PC-3 (cell line): ENCODE data around the gene CFAP97D2. TPM values are rescaled to one million over a fixed set of nuclear protein-coding genes. Genes with fewer than 3 reads are reported as not detected.

Source experiments
- ATAC-seq: fragments of 200-7000 bp; cut with Tn5 transposase; 2 replicates; pipeline ENCODE4 v1.9.1; 2020; ENCODE audit warnings: mild to moderate bottlenecking, moderate library complexity
- BruUV-seq: library from RNA; stranded (reverse); fragments of 400-500 nt; replicated peaks from 2 replicates; lab custom pipeline; 2021; lab: Mats Ljungman, UMichigan
- CTCF ChIA-PET: fragments of 300-600 bp; sonication (Branson Sonifier 250); formaldehyde crosslinking; loops from one replicate; lab custom pipeline; 2022; ENCODE audit warnings: antibody characterized with exemption; lab: Charles Lee
- POLR2A ChIA-PET: fragments of 300-600 bp; sonication (Branson Sonifier 250); formaldehyde crosslinking; loops from one replicate; lab custom pipeline; 2022; ENCODE audit warnings: antibody characterized with exemption; ENCODE audit not compliant: unreplicated experiment; lab: Charles Lee
- DNase-seq: peaks from one replicate; pipeline ENCODE4 v3.0.0-alpha.2; 2015
- H2AFZ ChIP-seq: fragments of 300-600 bp; sonication (generic); 2 replicates; pipeline ENCODE4 v1.6.0; 2016; ENCODE audit warnings: antibody characterized with exemption, low read length
- H3F3A ChIP-seq: fragments of 300-600 bp; sonication (generic); one replicate; pipeline ENCODE4 v1.6.0; 2017; ENCODE audit warnings: antibody characterized with exemption, low read length, control low read depth, mild to moderate bottlenecking; ENCODE audit not compliant: unreplicated experiment
- H3K27ac ChIP-seq: fragments of 300-600 bp; sonication (generic); 2 replicates; pipeline ENCODE4 v1.5.1; 2016; ENCODE audit warnings: mild to moderate bottlenecking, low read length
- H3K27me3 ChIP-seq: fragments of 300-600 bp; sonication (generic); 2 replicates; pipeline ENCODE4 v1.6.1; 2016; ENCODE audit warnings: low read length, mixed read lengths
- H3K36me3 ChIP-seq: fragments of 300-600 bp; sonication (generic); 2 replicates; pipeline ENCODE4 v1.6.1; 2016; ENCODE audit warnings: low read depth, mixed run types, low read length, mixed read lengths
- H3K4me1 ChIP-seq: fragments of 300-600 bp; sonication (generic); 2 replicates; pipeline ENCODE4 v1.5.1; 2016; ENCODE audit warnings: low read length; ENCODE audit not compliant: insufficient read depth
- H3K4me2 ChIP-seq: fragments of 300-600 bp; sonication (generic); 2 replicates; pipeline ENCODE4 v1.6.0; 2016; ENCODE audit warnings: low read length
- H3K4me3 ChIP-seq: fragments of 300-600 bp; sonication (generic); 2 replicates; pipeline ENCODE4 v1.5.1; 2016; ENCODE audit warnings: mild to moderate bottlenecking, low read length, mixed read lengths
- H3K79me2 ChIP-seq: fragments of 300-600 bp; sonication (generic); 2 replicates; pipeline ENCODE4 v1.6.1; 2017; ENCODE audit warnings: low read length, mixed read lengths
- H3K9ac ChIP-seq: fragments of 300-600 bp; sonication (generic); 2 replicates; pipeline ENCODE4 v1.6.0; 2016; ENCODE audit warnings: mild to moderate bottlenecking, low read length
- H3K9me2 ChIP-seq: fragments of 300-600 bp; sonication (generic); replicated peaks from 2 replicates; pipeline ENCODE4 v1.6.1; 2016; ENCODE audit warnings: mixed run types, low read length, mixed read lengths
- H3K9me3 ChIP-seq: fragments of 300-600 bp; sonication (generic); 2 replicates; pipeline ENCODE4 v1.6.1; 2016; ENCODE audit warnings: low read length, mixed read lengths
- H4K20me1 ChIP-seq: fragments of 300-600 bp; sonication (generic); 2 replicates; pipeline ENCODE4 v1.6.1; 2016; ENCODE audit warnings: low read length, mixed read lengths
- CTCF ChIP-seq: fragments of 300-600 bp; sonication (generic); conservative IDR thresholded peaks from 2 replicates; pipeline ENCODE4 v1.5.1; 2017; ENCODE audit warnings: antibody characterized with exemption, low read depth, mild to moderate bottlenecking, low read length
- EZH2 ChIP-seq: fragments of 300-600 bp; sonication (generic); IDR thresholded peaks from one replicate; pipeline ENCODE4 v1.6.1; 2017; ENCODE audit warnings: antibody characterized with exemption, mild to moderate bottlenecking, low read length; ENCODE audit not compliant: unreplicated experiment
- EZH2phosphoT487 ChIP-seq: fragments of 300-600 bp; sonication (generic); IDR thresholded peaks from 2 replicates; pipeline ENCODE4 v1.6.1; 2018; ENCODE audit warnings: mild to moderate bottlenecking, antibody characterized with exemption, low read length, borderline replicate concordance
- intact Hi-C: fragments of 100-400 bp; cut with micrococcal nuclease; formaldehyde crosslinking; loops from 2 replicates; pipeline ENCODE4 v1.9.0; 2023
- total RNA-seq: library from RNA; depleted of rRNA; stranded (reverse); fragments of >200 nt; gene quantifications from 2 replicates; pipeline ENCODE4 v1.2.3, GENCODE V29; 2014

Gene CFAP97D2
- total RNA-seq, 1 experiment from 2014 or later = not detected

GRCh38 chr13:114142640-114143490 is 36.2 kb upstream of the CFAP97D2 start:
- H4K20me1 ChIP-seq = no peaks in the 10 kb centered on the region
- ATAC-seq (no peak), DNase-seq (no peak)
- H3K9me2 ChIP-seq = no peaks in the 10 kb centered on the region
- CTCF ChIA-PET = no interaction called here
- intact Hi-C loops = no loop called here
- H3K27me3 ChIP-seq = no peaks in the 10 kb centered on the region
- H3K36me3 ChIP-seq = no peaks in the 10 kb centered on the region
- no peak overlapping the region for H3K4me3 ChIP-seq
- no peaks in the 10 kb centered on the region for H3K79me2 ChIP-seq
- no peak overlapping the region for H2AFZ ChIP-seq
- BruUV-seq = no TSS peak
- TF ChIP-seq CTCF (no peak), EZH2 (no peak), EZH2phosphoT487 (no peak)
- no peak overlapping the region for H3K4me2 ChIP-seq
- H3F3A ChIP-seq = no peaks in the 10 kb centered on the region
- H3K9me3 ChIP-seq = no peaks in the 10 kb centered on the region
- H3K9ac ChIP-seq = no peak overlapping the region
- no peak overlapping the region for H3K27ac ChIP-seq
- POLR2A ChIA-PET = no interaction called here
- no peaks in the 10 kb centered on the region for H3K4me1 ChIP-seq

GRCh38 chr13:114143806-114144605 is 35.1 kb upstream of the CFAP97D2 start:
- Histone ChIP-seq H3K4me1 (no peaks in the 10 kb centered on the region), H3K9me3 (no peaks in the 10 kb centered on the region), H3K4me2 (no peak overlapping the region), H3K9ac (no peak overlapping the region), H3F3A (no peaks in the 10 kb centered on the region), H3K36me3 (no peaks in the 10 kb centered on the region), H3K79me2 (no peaks in the 10 kb centered on the region), H2AFZ (no peak overlapping the region), H3K4me3 (no peak overlapping the region), H3K27me3 (no peaks in the 10 kb centered on the region), H3K9me2 (no peaks in the 10 kb centered on the region), H4K20me1 (no peaks in the 10 kb centered on the region), H3K27ac (no peak overlapping the region)
- CTCF ChIA-PET = no interaction called here
- TF ChIP-seq EZH2phosphoT487 = no peak
- TF ChIP-seq CTCF = peak; percentile 21; the same call in 1 of the 2 replicates
- ATAC-seq = peak; percentile 61
- intact Hi-C loops = no loop called here
- DNase-seq = no peak
- POLR2A ChIA-PET = no interaction called here
- BruUV-seq = no TSS peak
